HG02678 (cell line): Measurements from ENCODE around the gene AHNAK.
"Not testable (repeated sequence)": the region's sequence is repeated elsewhere in the genome, so short reads cannot be mapped to it uniquely, and the experiment has no call there.

Experiments used
- ATAC-seq: cut with Tn5 transposase; IDR thresholded peaks from one replicate; pipeline ENCODE4 v1.9.1; 2021; ENCODE audit warnings: mild to moderate bottlenecking, moderate library complexity; ENCODE audit not compliant: unreplicated experiment

The AHNAK gene

DNA sequence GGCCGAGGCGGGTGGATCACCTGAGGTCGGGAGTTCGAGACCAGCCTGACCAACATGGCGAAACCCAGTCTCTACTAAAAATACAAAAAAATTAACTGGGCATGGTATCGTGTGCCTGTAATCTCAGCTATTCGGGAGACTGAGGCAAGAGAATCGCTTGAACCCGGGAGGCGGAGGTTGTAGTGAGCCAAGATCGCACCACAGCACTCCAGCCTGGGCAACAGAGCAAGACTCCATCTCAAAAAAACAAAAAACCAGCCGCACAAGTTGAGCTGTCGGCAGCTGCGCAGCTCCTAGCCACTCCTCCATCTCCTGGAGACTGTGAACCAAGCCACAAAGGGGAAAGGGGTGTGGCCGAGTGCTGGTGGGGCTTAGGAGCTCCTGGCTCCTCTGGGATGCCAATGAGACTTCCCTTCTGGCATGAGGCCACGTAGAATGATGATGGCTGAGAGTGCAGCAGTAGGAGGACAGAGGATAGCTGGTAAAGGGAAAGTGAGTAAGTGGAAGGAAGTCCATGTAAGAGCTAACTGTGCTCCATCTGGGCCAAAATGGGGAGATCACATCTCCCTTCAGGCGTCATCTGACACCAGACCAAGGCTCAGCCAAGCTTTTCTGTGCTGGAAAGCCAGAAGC is 47.2 kb downstream of the AHNAK start:
- ATAC-seq: not testable (repeated sequence)

DNA sequence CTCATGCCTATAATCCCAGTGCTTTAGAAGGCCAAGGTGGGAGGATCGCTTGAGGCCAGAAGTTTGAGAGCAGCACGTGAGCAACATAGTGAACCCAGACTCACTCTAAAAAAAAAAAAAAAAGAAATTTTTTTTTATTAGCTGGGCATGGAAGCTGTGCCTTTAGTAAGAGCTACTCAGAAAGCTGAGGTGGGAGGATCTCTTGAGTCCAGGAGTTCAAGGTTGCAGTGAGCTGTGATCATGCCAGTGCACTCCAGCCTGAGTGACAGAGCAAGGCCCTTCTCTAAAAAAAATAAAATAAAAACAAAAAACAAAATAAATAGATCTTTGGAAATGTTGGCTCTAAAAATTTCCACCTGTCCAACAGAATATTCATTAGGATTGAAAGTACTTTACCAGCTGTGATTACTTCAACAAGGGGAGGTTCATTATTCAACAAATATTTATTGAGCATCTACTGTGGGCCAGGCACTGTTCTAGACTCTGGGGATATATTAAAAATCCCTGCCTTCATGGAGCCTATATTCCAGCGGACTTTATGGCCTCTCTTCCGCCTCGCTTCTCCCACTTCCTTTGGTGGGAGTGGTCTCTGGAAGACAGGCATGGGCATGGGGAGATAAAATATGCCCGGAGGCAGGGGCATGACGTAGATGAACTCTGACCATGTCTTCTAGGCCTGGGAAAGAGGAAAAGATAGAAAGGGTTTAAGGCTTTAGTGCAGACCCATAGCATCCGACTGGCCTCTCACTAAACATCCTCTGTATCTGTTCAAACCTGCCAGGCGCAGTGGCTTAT is 47.9 kb downstream of the AHNAK start:
- ATAC-seq: no peak

DNA sequence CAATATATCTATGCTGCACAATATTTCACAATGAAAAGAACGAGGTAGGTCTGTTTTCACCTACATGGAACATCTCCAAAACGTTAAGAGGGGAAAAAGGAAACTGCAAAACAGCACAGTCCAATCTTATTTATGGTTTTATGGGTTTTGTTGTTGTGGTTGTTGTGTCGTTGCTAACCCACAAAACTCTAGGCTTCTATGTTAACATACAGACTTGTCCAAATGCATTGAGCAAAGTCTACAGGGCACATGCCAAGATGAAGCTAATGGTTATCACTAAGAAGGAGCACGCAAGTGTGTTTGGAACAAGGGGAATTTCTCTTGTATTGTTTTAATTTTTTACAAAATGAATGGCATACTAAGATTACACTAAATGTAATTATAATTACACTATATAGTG is 48.6 kb downstream of the AHNAK start:
- ATAC-seq: no peak

GRCh38 chr11:62497132-62497801 is 49.3 kb downstream of the AHNAK start:
- ATAC-seq: no peak

DNA sequence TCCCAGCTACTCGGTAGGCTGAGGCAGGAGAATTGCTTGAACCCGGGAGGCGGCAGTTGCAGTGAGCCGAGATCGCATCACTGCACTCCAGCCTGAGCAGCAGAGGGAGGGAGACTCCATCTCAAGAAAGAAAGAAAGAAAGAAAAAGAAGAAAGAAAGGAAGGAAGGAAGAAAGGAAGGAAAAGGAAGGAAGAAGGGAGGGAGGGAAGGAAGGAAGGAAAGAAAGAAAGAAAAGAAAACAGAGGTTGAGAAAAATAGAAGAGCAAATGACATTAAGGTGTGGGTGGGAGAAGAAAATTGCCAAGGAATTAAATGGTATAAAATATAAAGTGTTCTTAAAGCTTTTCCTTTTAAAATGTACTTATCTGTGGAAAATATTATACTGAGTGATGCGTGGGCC is 49.9 kb downstream of the AHNAK start:
- no peak for ATAC-seq

DNA sequence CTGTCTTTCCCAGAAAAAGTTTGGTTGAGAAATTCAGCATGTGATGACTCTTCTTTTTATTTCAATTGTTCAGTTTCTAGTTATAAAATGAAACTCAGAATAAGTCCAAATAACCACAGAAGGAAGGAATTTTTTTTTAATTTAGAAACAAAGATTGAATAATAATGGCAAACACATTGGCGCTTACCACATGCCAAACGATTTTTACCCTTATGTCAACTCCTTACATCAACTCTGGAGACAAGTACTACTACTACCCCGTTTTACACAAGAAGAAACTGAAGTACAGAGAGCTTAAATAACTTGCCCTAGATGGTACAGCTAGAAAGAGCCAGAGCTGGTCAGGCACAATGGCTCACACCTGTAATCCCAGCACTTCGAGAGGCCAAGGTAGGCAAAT is 52.4 kb downstream of the AHNAK start:
- no peak for ATAC-seq

GRCh38 chr11:62493801-62494200 is 52.8 kb downstream of the AHNAK start:
- ATAC-seq: no peak

GRCh38 chr11:62492586-62492985 is 54.0 kb downstream of the AHNAK start:
- ATAC-seq: no peak

GRCh38 chr11:62491571-62492329 is 54.9 kb downstream of the AHNAK start:
- ATAC-seq: no peak

- ATAC-seq: no peak
Observed at GRCh38 chr11:62489204-62489603, 57.4 kb downstream of the AHNAK start.

GRCh38 chr11:62487738-62488551 is 58.7 kb downstream of the AHNAK start:
- ATAC-seq: no peak

- no peak for ATAC-seq
Observed at GRCh38 chr11:62487136-62487535, 59.5 kb downstream of the AHNAK start.

- no peak for ATAC-seq
Observed at GRCh38 chr11:62484352-62484751, 62.3 kb downstream of the AHNAK start.

DNA sequence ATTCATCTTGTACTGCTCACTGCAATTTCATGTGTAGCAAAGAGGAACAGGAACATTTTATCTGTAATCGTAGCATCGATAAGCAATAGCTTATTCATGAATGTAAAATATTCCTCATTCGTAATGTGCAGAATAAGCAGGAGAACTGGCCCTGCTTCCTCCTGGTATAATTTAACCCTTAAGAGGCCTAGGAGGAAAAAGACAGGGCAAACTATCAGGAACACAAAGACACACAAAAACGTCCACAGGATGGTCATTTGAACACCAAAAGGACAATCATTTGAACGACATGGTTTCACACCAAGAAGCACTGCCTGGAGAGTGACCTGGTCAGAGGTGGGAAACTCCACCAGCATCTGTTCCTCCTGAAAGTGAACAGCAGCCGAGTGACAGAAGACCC is 63.9 kb downstream of the AHNAK start:
- no peak for ATAC-seq

GRCh38 chr11:62479631-62480201 is 66.9 kb downstream of the AHNAK start:
- no peak for ATAC-seq

- ATAC-seq: no peak
Observed at GRCh38 chr11:62477927-62478326, 68.7 kb downstream of the AHNAK start.

- ATAC-seq: no peak
Observed at GRCh38 chr11:62472063-62472884, 74.3 kb downstream of the AHNAK start.

DNA sequence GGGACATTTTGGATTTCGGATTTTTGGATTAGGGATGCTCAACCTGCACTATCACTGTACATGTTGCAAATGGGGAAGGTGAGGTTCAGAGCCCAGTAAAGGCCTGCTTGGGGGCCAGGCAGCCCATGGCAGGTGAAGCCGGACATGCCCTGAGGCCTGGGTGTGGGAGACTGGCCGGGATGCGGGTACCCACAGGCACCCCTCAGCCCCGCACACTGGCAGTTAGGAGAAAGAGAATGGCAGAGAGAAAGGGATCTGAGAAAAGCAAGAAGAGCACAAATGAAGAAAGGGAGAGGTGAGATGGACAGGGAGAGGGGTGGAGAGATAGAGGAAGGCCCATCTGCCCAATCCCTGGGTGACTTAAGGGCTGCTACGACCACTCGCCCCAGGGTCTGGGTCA is 75.0 kb downstream of the AHNAK start:
- no peak for ATAC-seq

- no peak for ATAC-seq
Observed at GRCh38 chr11:62468577-62468976, 78.0 kb downstream of the AHNAK start.
